ENCODE results near the gene TRIM68. TPM values are rescaled to one million over a fixed set of nuclear protein-coding genes. Genes with fewer than 3 reads are reported as not detected.

Gene TRIM68
- total RNA-seq, 1 donor, result 17.7 TPM

GRCh38 chr11:4645974-4646373 is 37.9 kb upstream of the TRIM68 start:
- no peak overlapping the region for H3K4me2 ChIP-seq (ENCODE audit: insufficient read depth, low read length)
- no peaks in the 10 kb centered on the region for H3K27me3 ChIP-seq (ENCODE audit: insufficient read depth, low read length)
- TF ChIP-seq CTCF (IDR thresholded peaks at IDR 0.05; ENCODE audit: extremely low read depth, low read depth, low read length), result no peak

GRCh38 chr11:4644233-4644632 is 36.2 kb upstream of the TRIM68 start:
- no peaks in the 10 kb centered on the region for H3K79me2 ChIP-seq (ENCODE audit: insufficient read depth, low read length)
- no peaks in the 10 kb centered on the region for H3K27me3 ChIP-seq (ENCODE audit: insufficient read depth, low read length)
- H3K27ac ChIP-seq (ENCODE audit: low read depth, low read length), result no peak overlapping the region
- no peak overlapping the region for H3K4me2 ChIP-seq (ENCODE audit: insufficient read depth, low read length)
- no peaks in the 10 kb centered on the region for H4K20me1 ChIP-seq (ENCODE audit: insufficient read depth, low read length)
- DNase-seq (ENCODE audit: insufficient read length, low spot score, missing footprints), result no peak
- H2AFZ ChIP-seq (ENCODE audit: low read length), result no peak overlapping the region
- H3K4me1 ChIP-seq (ENCODE audit: insufficient read depth, low read length), result no peaks in the 10 kb centered on the region
- no peak for TF ChIP-seq CTCF (IDR thresholded peaks at IDR 0.05; ENCODE audit: extremely low read depth, low read depth, low read length)
- H3K36me3 ChIP-seq (ENCODE audit: insufficient read depth, low read length), result no peaks in the 10 kb centered on the region
- no peaks in the 10 kb centered on the region for H3K9me3 ChIP-seq (ENCODE audit: low read depth, low read length)
- H3K4me3 ChIP-seq (ENCODE audit: insufficient read depth, low read length), result no peak overlapping the region

More at GRCh38 chr11:4645974-4646373, 37.9 kb upstream of the TRIM68 start:
- H3K79me2 ChIP-seq (ENCODE audit: insufficient read depth, low read length), result no peaks in the 10 kb centered on the region
- no peak overlapping the region for H2AFZ ChIP-seq (ENCODE audit: low read length)
- no peak overlapping the region for H3K27ac ChIP-seq (ENCODE audit: low read depth, low read length)
- no peaks in the 10 kb centered on the region for H3K36me3 ChIP-seq (ENCODE audit: insufficient read depth, low read length)
- no peaks in the 10 kb centered on the region for H3K4me1 ChIP-seq (ENCODE audit: insufficient read depth, low read length)
- H3K9me3 ChIP-seq (ENCODE audit: low read depth, low read length), result no peaks in the 10 kb centered on the region
- H3K4me3 ChIP-seq (ENCODE audit: insufficient read depth, low read length), result no peak overlapping the region
- H4K20me1 ChIP-seq (ENCODE audit: insufficient read depth, low read length), result no peaks in the 10 kb centered on the region
- no peak for DNase-seq (ENCODE audit: insufficient read length, low spot score, missing footprints)

GRCh38 chr11:4643682-4644081 is 35.7 kb upstream of the TRIM68 start, which contains the start of gene OR51E1:
Gene OR51E1, plus strand, starts transcription at chr11:4643982. Its CDS starts 8,545 bp downstream, at chr11:4652527.
- H3K4me3 ChIP-seq (ENCODE audit: insufficient read depth, low read length), result no peak within 1 kb of the TSS
- no peaks in the 10 kb centered on the region for H3K4me1 ChIP-seq (ENCODE audit: insufficient read depth, low read length)
- H3K79me2 ChIP-seq (ENCODE audit: insufficient read depth, low read length), result no peaks in the 10 kb centered on the region
- no peaks in the 10 kb centered on the region for H3K36me3 ChIP-seq (ENCODE audit: insufficient read depth, low read length)
- H3K27me3 ChIP-seq (ENCODE audit: insufficient read depth, low read length), result no peaks in the 10 kb centered on the region
- no peaks in the 10 kb centered on the region for H3K9me3 ChIP-seq (ENCODE audit: low read depth, low read length)
- TF ChIP-seq CTCF (IDR thresholded peaks at IDR 0.05; ENCODE audit: extremely low read depth, low read depth, low read length), result no peak
- H2AFZ ChIP-seq (ENCODE audit: low read length), result no peak within 1 kb of the TSS
- H3K4me2 ChIP-seq (ENCODE audit: insufficient read depth, low read length), result no peak within 1 kb of the TSS
- no peak within 1 kb of the TSS for H3K27ac ChIP-seq (ENCODE audit: low read depth, low read length)
- DNase-seq (ENCODE audit: insufficient read length, low spot score, missing footprints), result no peak
- no peaks in the 10 kb centered on the region for H4K20me1 ChIP-seq (ENCODE audit: insufficient read depth, low read length)

GRCh38 chr11:4643076-4643475 is 35.0 kb upstream of the TRIM68 start:
- no peak for DNase-seq (ENCODE audit: insufficient read length, low spot score, missing footprints)
- Histone ChIP-seq H4K20me1 (ENCODE audit: insufficient read depth, low read length) (no peaks in the 10 kb centered on the region), H3K27ac (ENCODE audit: low read depth, low read length) (no peak overlapping the region), H3K9me3 (ENCODE audit: low read depth, low read length) (no peaks in the 10 kb centered on the region), H3K4me1 (ENCODE audit: insufficient read depth, low read length) (no peaks in the 10 kb centered on the region), H2AFZ (ENCODE audit: low read length) (no peak overlapping the region), H3K79me2 (ENCODE audit: insufficient read depth, low read length) (no peaks in the 10 kb centered on the region), H3K27me3 (ENCODE audit: insufficient read depth, low read length) (no peaks in the 10 kb centered on the region), H3K4me3 (ENCODE audit: insufficient read depth, low read length) (no peak overlapping the region), H3K4me2 (ENCODE audit: insufficient read depth, low read length) (no peak overlapping the region), H3K36me3 (ENCODE audit: insufficient read depth, low read length) (no peaks in the 10 kb centered on the region)
- TF ChIP-seq CTCF (IDR thresholded peaks at IDR 0.05; ENCODE audit: extremely low read depth, low read depth, low read length), result no peak

Data from osteoblast (primary cell).